Sigmoid colon (tissue), 7 donors: ENCODE measurements around the gene ATP6V1D. TPM values are rescaled to one million over a fixed set of nuclear protein-coding genes. Genes with fewer than 3 reads are reported as not detected.

Experiments
- DNase-seq: peaks from one replicate; pipeline ENCODE4 v3.0.0-alpha.2; 2019
- H3K27ac ChIP-seq, 4 donors: fragments of 200-600 bp; sonication (generic); one replicate each; pipeline ENCODE4 v1.5.1; 2016 to 2019; ENCODE audit warnings: mild to moderate bottlenecking in 1 of 4
- H3K27me3 ChIP-seq, 3 donors: fragments of 200-600 bp; sonication (generic); one replicate each; pipeline ENCODE4 v1.5.1; 2019; ENCODE audit warnings: mild to moderate bottlenecking in 1 of 3
- H3K36me3 ChIP-seq, 4 donors: fragments of 200-600 bp; sonication (generic); one replicate each; pipeline ENCODE4 v1.5.1; 2016 to 2019
- H3K4me1 ChIP-seq, 4 donors: fragments of 200-600 bp; sonication (generic); one replicate each; pipeline ENCODE4 v1.5.1; 2017 to 2019
- H3K4me3 ChIP-seq, 4 donors: fragments of 200-600 bp; sonication (generic); one replicate each; pipeline ENCODE4 v1.5.1; 2017 to 2019; ENCODE audit warnings: mild to moderate bottlenecking in 2 of 4, moderate library complexity in 1 of 4
- H3K9me3 ChIP-seq, 4 donors: fragments of 200-600 bp in 3 of 4; sonication (generic) in 3 of 4; one replicate each; pipeline versions ENCODE4 v1.5.1 to v1.6.1; 2013 to 2019
- EP300 ChIP-seq, 4 donors: sonication (generic); formaldehyde crosslinking; IDR thresholded peaks; one replicate each; pipeline ENCODE4 v1.6.1; 2017; ENCODE audit warnings: antibody characterized with exemption in 4 of 4
- POLR2A ChIP-seq, 2 donors: fragments of 450-650 bp; IDR thresholded peaks; one replicate each; pipeline ENCODE4 v1.6.1; 2016; ENCODE audit warnings: antibody characterized with exemption in 2 of 2, mild to moderate bottlenecking in 2 of 2, moderate library complexity in 2 of 2
- POLR2AphosphoS5 ChIP-seq, 4 donors: sonication (generic); formaldehyde crosslinking; IDR thresholded peaks; one replicate each; pipeline ENCODE4 v1.6.1; 2017; ENCODE audit warnings: antibody characterized with exemption in 4 of 4
- WGBS, 2 donors: extraction: QIAGEN DNeasy Blood & Tissue Kit; methylation state at CpG; one replicate each; pipeline ENCODE4 v1.1.7; 2013; 5-methylcytosine and 5-hydroxymethylcytosine counted together
- intact Hi-C: fragments of 100-400 bp; cut with DNase I; formaldehyde crosslinking; loops from one replicate; pipeline ENCODE4 v1.15.1; 2023
- polyA plus RNA-seq, 3 donors: library from polyadenylated mRNA; stranded (reverse); fragments of 200-250 nt; gene quantifications; one replicate each; pipeline ENCODE4 v1.2.3, GENCODE V29; 2013
- total RNA-seq, 4 donors: library from RNA; depleted of rRNA; stranded (reverse); fragments of >200 nt; gene quantifications; one replicate each; pipeline ENCODE4 v1.1.0, GENCODE V29; 2016
- TF ChIP-seq, protein P1 (sequence below), 4 experiments: fragments of 450-650 bp in 3 of 4; fragments of 200-600 bp in 1 of 4; IDR thresholded peaks; one replicate each; pipeline ENCODE4 v1.5.1; 2016 to 2019; ENCODE audit warnings: antibody characterized with exemption in 4 of 4, mild to moderate bottlenecking in 3 of 4, moderate library complexity in 2 of 4
- donor health status: healthy with polysubstance abuse.
- donor health status: Bipolar disorder and iron deficiency.
- donor health status: healthy.

The ATP6V1D gene
- total and polyA plus RNA-seq, 7 donors = 64.1 to 181 (median 79.7) TPM

DNA sequence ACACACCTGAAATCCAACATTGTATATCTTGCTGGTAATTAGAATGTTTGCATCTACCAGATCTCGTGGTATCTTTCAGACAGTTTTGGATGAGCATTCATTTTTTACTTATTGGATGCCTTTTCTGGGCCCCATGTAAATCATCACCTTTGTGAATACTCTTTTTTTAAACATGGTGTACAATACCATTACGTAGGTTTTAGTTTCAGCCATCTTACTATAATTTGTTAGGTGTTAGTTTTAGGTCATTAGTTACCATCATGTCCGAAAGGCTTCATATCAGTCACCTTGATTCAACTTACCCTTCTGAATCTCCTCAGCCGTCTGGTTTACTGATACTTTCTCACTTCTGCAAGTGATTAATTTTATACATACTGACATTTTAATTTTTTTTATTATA lies 5.9 kb upstream of the ATP6V1D start:
- no peaks in the 10 kb centered on the region for H3K9me3 ChIP-seq
- DNase-seq = no peak
- whole genome bisulfite sequencing, 2 donors = 92 to 93% methylated on average over 4 of the region's 4 CpGs
- H3K4me1 ChIP-seq = peaks cover 0 to 45% (median 32%) of the 10 kb centered on the region in 4 donors
- H3K4me3 ChIP-seq = no peak overlapping the region
- no peaks in the 10 kb centered on the region for H3K27me3 ChIP-seq
- no peak overlapping the region for H3K27ac ChIP-seq
- H3K36me3 ChIP-seq = peaks cover 7 to 86% (median 32%) of the 10 kb centered on the region in 4 donors
- no peak for TF ChIP-seq POLR2A (IDR thresholded peaks at IDR 0.05)
- TF ChIP-seq POLR2AphosphoS5 (IDR thresholded peaks at IDR 0.05) = no peak
- TF ChIP-seq EP300 (IDR thresholded peaks at IDR 0.05) = no peak
- TF ChIP-seq, protein P1, sequence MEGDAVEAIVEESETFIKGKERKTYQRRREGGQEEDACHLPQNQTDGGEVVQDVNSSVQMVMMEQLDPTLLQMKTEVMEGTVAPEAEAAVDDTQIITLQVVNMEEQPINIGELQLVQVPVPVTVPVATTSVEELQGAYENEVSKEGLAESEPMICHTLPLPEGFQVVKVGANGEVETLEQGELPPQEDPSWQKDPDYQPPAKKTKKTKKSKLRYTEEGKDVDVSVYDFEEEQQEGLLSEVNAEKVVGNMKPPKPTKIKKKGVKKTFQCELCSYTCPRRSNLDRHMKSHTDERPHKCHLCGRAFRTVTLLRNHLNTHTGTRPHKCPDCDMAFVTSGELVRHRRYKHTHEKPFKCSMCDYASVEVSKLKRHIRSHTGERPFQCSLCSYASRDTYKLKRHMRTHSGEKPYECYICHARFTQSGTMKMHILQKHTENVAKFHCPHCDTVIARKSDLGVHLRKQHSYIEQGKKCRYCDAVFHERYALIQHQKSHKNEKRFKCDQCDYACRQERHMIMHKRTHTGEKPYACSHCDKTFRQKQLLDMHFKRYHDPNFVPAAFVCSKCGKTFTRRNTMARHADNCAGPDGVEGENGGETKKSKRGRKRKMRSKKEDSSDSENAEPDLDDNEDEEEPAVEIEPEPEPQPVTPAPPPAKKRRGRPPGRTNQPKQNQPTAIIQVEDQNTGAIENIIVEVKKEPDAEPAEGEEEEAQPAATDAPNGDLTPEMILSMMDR (IDR thresholded peaks at IDR 0.05) = no peak
- intact Hi-C loops = no loop called here

DNA sequence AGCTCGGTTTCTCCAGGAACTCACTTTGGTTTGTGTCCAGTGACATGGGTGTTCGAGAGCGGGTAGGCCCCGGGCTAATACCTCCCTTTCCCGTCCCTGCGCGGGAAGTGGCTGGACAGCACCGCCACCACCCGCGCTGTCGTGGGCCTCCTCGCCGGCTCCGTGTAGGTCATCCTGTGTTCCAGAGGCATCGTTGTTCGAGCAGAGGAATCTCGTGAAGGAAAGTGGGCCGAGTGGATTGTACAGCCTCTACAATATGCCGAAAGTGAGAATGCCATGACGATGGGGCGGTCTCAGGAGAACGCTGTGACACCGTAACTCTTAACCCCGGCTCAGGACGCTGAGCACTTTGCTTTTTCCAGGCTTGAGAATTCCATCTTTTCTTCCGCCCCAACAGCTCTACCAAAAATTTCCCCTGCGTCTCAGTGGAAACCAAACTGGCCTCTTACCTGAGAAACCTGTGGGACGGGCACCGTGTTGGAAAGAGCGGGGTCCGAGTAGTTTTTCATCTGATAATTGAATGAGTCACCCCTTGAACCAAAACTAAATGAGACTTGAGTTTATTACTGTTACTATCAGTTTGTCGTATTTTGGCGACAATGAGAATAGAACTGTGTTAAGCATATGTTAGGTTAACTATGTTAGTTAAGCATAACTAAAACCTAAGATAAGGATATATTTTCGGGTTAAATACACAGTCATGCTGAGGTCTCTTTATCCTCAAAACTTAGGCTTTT lies 1.0 kb upstream of the ATP6V1D start:
- H3K27ac ChIP-seq = peak overlapping the region; percentile 88 to 93 (median 90)
- 0 to 2% methylated on average over 34 of the region's 34 CpGs for WGBS, 2 donors
- H3K4me3 ChIP-seq = peak overlapping the region; percentile 66 to 85 (median 83)
- TF ChIP-seq, protein P1 (IDR thresholded peaks at IDR 0.05) = no peak
- peaks cover 0 to 38% (median 5%) of the 10 kb centered on the region in 4 donors for H3K36me3 ChIP-seq
- no peak for DNase-seq
- intact Hi-C loops = no loop called here
- no peaks in the 10 kb centered on the region for H3K9me3 ChIP-seq
- peaks cover 0 to 68% (median 53%) of the 10 kb centered on the region in 4 donors for H3K4me1 ChIP-seq
- H3K27me3 ChIP-seq = no peaks in the 10 kb centered on the region

DNA sequence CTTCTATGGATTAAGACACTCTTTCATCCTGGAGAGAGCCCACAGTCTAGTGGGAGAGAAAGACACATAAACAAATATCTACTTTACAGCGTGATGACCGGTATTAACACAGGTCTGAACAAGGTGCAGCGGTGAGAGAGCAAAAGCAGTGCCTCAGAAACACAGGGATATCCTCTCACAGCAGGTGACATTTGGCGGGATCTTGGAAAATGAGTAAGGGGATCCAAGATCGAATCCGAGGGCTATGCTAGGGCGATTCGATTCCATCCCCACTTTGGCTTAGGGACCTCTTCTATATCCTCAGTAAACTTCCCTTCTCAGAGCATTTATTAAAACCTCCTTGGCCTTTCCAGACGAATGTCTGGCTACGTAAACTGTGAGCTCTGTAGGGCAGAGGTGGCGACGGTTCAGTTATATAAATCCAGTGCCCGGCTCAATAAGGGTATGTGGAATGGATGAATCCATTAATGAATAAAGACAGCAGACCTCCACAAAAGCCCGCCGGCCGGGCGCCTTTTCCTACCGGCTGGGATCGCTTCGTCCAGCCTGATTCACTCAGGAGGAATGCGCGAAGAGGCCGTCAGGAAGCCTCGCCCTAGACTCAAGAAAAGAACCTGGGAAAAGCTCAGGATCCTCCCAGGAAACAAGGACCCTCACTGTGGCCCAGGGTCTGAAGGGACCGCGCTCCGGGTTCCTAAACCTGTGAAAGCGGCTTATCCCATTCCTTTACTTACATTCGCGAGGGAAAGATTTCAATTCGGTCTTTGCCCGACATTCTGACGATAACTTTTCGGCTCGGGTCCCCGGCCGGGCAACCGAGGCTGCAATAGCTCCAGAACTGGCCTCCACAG lies 455 bp downstream of the ATP6V1D start:
- WGBS, 2 donors = 0 to 3% methylated on average over 38 of the region's 38 CpGs

DNA sequence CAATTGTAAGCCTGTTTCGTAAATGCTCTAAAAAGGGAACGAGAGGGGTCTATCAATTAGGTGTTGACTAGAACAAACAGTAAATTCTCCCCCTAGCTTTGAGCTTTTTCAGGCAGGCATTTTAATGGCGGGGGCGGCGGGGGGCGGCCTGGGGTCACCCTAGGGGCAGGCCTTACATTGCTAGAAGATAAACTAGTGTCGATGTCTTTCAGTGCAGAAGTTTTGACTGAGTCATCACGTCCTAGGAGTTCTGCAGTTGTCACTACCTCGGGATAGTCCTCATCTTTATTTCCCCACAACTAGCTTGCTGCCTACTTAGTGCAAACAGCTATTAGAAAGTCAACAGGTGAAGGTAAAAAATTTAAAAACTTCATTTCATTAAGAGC lies 1.6 kb downstream of the ATP6V1D start:
- no peak for DNase-seq
- Histone ChIP-seq H3K27me3 (no peaks in the 10 kb centered on the region), H3K27ac (no peak overlapping the region), H3K4me1 (peaks cover 0 to 52% (median 44%) of the 10 kb centered on the region in 4 donors), H3K9me3 (no peaks in the 10 kb centered on the region), H3K4me3 (no peak overlapping the region), H3K36me3 (peaks cover 0 to 14% (median 0%) of the 10 kb centered on the region in 4 donors)
- no peak for TF ChIP-seq POLR2A (IDR thresholded peaks at IDR 0.05)
- no peak for TF ChIP-seq EP300 (IDR thresholded peaks at IDR 0.05)
- TF ChIP-seq POLR2AphosphoS5 (IDR thresholded peaks at IDR 0.05) = no peak
- TF ChIP-seq, protein P1 (IDR thresholded peaks at IDR 0.05) = no peak
- intact Hi-C loops = loop anchor here (2.0 kb wide), 1 partner anchor 117 kb away; the partner anchor contains the start of gene PALS1
- WGBS, 2 donors = 75 to 80% methylated on average over 9 of the region's 9 CpGs

More for the DNA sequence above, 455 bp downstream of the ATP6V1D start:
- H3K27ac ChIP-seq = peak overlapping the region; percentile 88 to 93 (median 90)
- intact Hi-C loops = loop anchor here (2.0 kb wide), 1 partner anchor 118 kb away; the partner anchor contains the start of gene PALS1
- no peaks in the 10 kb centered on the region for H3K27me3 ChIP-seq
- peak; percentile 68 for DNase-seq
- peak; percentile 12 to 48 for TF ChIP-seq POLR2A (IDR thresholded peaks at IDR 0.05)
- TF ChIP-seq, protein P1 (IDR thresholded peaks at IDR 0.05) = no peak
- no peaks in the 10 kb centered on the region for H3K9me3 ChIP-seq
- H3K4me3 ChIP-seq = peak overlapping the region; percentile 82 to 85 (median 83)
- H3K4me1 ChIP-seq = peaks cover 0 to 58% (median 54%) of the 10 kb centered on the region in 4 donors
- peaks cover 0 to 23% (median 0%) of the 10 kb centered on the region in 4 donors for H3K36me3 ChIP-seq
